PC-3 (cell line): ENCODE results near the gene HBB. TPM values are rescaled to one million over a fixed set of nuclear protein-coding genes. Genes with fewer than 3 reads are reported as not detected.
"Not testable (repeated sequence)": the region's sequence is repeated elsewhere in the genome, so short reads cannot be mapped to it uniquely, and the experiment has no call there.

ENCODE experiments used
- ATAC-seq: fragments of 200-7000 bp; cut with Tn5 transposase; 2 replicates; pipeline ENCODE4 v1.9.1; 2020; ENCODE audit warnings: mild to moderate bottlenecking, moderate library complexity
- BruUV-seq: library from RNA; stranded (reverse); fragments of 400-500 nt; replicated peaks from 2 replicates; lab custom pipeline; 2021; lab: Mats Ljungman, UMichigan
- CTCF ChIA-PET: fragments of 300-600 bp; sonication (Branson Sonifier 250); formaldehyde crosslinking; loops from one replicate; lab custom pipeline; 2022; ENCODE audit warnings: antibody characterized with exemption; lab: Charles Lee
- POLR2A ChIA-PET: fragments of 300-600 bp; sonication (Branson Sonifier 250); formaldehyde crosslinking; loops from one replicate; lab custom pipeline; 2022; ENCODE audit warnings: antibody characterized with exemption; ENCODE audit not compliant: unreplicated experiment; lab: Charles Lee
- DNase-seq: peaks from one replicate; pipeline ENCODE4 v3.0.0-alpha.2; 2015
- H2AFZ ChIP-seq: fragments of 300-600 bp; sonication (generic); 2 replicates; pipeline ENCODE4 v1.6.0; 2016; ENCODE audit warnings: antibody characterized with exemption, low read length
- H3F3A ChIP-seq: fragments of 300-600 bp; sonication (generic); one replicate; pipeline ENCODE4 v1.6.0; 2017; ENCODE audit warnings: antibody characterized with exemption, low read length, control low read depth, mild to moderate bottlenecking; ENCODE audit not compliant: unreplicated experiment
- H3K27ac ChIP-seq: fragments of 300-600 bp; sonication (generic); 2 replicates; pipeline ENCODE4 v1.5.1; 2016; ENCODE audit warnings: mild to moderate bottlenecking, low read length
- H3K27me3 ChIP-seq: fragments of 300-600 bp; sonication (generic); 2 replicates; pipeline ENCODE4 v1.6.1; 2016; ENCODE audit warnings: low read length, mixed read lengths
- H3K36me3 ChIP-seq: fragments of 300-600 bp; sonication (generic); 2 replicates; pipeline ENCODE4 v1.6.1; 2016; ENCODE audit warnings: low read depth, mixed run types, low read length, mixed read lengths
- H3K4me1 ChIP-seq: fragments of 300-600 bp; sonication (generic); 2 replicates; pipeline ENCODE4 v1.5.1; 2016; ENCODE audit warnings: low read length; ENCODE audit not compliant: insufficient read depth
- H3K4me2 ChIP-seq: fragments of 300-600 bp; sonication (generic); 2 replicates; pipeline ENCODE4 v1.6.0; 2016; ENCODE audit warnings: low read length
- H3K4me3 ChIP-seq: fragments of 300-600 bp; sonication (generic); 2 replicates; pipeline ENCODE4 v1.5.1; 2016; ENCODE audit warnings: mild to moderate bottlenecking, low read length, mixed read lengths
- H3K79me2 ChIP-seq: fragments of 300-600 bp; sonication (generic); 2 replicates; pipeline ENCODE4 v1.6.1; 2017; ENCODE audit warnings: low read length, mixed read lengths
- H3K9ac ChIP-seq: fragments of 300-600 bp; sonication (generic); 2 replicates; pipeline ENCODE4 v1.6.0; 2016; ENCODE audit warnings: mild to moderate bottlenecking, low read length
- H3K9me2 ChIP-seq: fragments of 300-600 bp; sonication (generic); replicated peaks from 2 replicates; pipeline ENCODE4 v1.6.1; 2016; ENCODE audit warnings: mixed run types, low read length, mixed read lengths
- H3K9me3 ChIP-seq: fragments of 300-600 bp; sonication (generic); 2 replicates; pipeline ENCODE4 v1.6.1; 2016; ENCODE audit warnings: low read length, mixed read lengths
- H4K20me1 ChIP-seq: fragments of 300-600 bp; sonication (generic); 2 replicates; pipeline ENCODE4 v1.6.1; 2016; ENCODE audit warnings: low read length, mixed read lengths
- CTCF ChIP-seq: fragments of 300-600 bp; sonication (generic); conservative IDR thresholded peaks from 2 replicates; pipeline ENCODE4 v1.5.1; 2017; ENCODE audit warnings: antibody characterized with exemption, low read depth, mild to moderate bottlenecking, low read length
- EZH2 ChIP-seq: fragments of 300-600 bp; sonication (generic); IDR thresholded peaks from one replicate; pipeline ENCODE4 v1.6.1; 2017; ENCODE audit warnings: antibody characterized with exemption, mild to moderate bottlenecking, low read length; ENCODE audit not compliant: unreplicated experiment
- EZH2phosphoT487 ChIP-seq: fragments of 300-600 bp; sonication (generic); IDR thresholded peaks from 2 replicates; pipeline ENCODE4 v1.6.1; 2018; ENCODE audit warnings: mild to moderate bottlenecking, antibody characterized with exemption, low read length, borderline replicate concordance
- intact Hi-C: fragments of 100-400 bp; cut with micrococcal nuclease; formaldehyde crosslinking; loops from 2 replicates; pipeline ENCODE4 v1.9.0; 2023
- total RNA-seq: library from RNA; depleted of rRNA; stranded (reverse); fragments of >200 nt; gene quantifications from 2 replicates; pipeline ENCODE4 v1.2.3, GENCODE V29; 2014

The HBB gene
- total RNA-seq, 1 experiment from 2014 or later = not detected

- ChIA-PET CTCF (no interaction called here), POLR2A (no interaction called here)
- Histone ChIP-seq H3F3A (no peaks in the 10 kb centered on the region), H3K9me2 (no peaks in the 10 kb centered on the region), H3K4me3 (no peak overlapping the region), H3K4me2 (no peak overlapping the region), H4K20me1 (no peaks in the 10 kb centered on the region), H3K27ac (no peak overlapping the region), H3K36me3 (no peaks in the 10 kb centered on the region), H3K9me3 (no peaks in the 10 kb centered on the region), H3K4me1 (no peaks in the 10 kb centered on the region), H3K79me2 (no peaks in the 10 kb centered on the region), H2AFZ (no peak overlapping the region), H3K9ac (no peak overlapping the region), H3K27me3 (no peaks in the 10 kb centered on the region)
- no TSS peak for BruUV-seq
- DNase-seq (no peak), ATAC-seq (no peak)
- TF ChIP-seq EZH2 (no peak), EZH2phosphoT487 (no peak), CTCF (no peak)
- intact Hi-C loops = no loop called here
Observed at GRCh38 chr11:5257296-5257695, 30.4 kb upstream of the HBB start.

GRCh38 chr11:5254646-5255413 is 28.0 kb upstream of the HBB start, which contains the start of gene HBG2:
HBG2 (minus strand) TSS chr11:5254781; CDS start chr11:5254728, 53 bp downstream.
- ATAC-seq, POLR2A ChIA-PET, H3K4me3 ChIP-seq, CTCF ChIA-PET, H3K9ac ChIP-seq, H3K9me3 ChIP-seq, H3K4me2 ChIP-seq, H3K27ac ChIP-seq, H3K27me3 ChIP-seq, H3K4me1 ChIP-seq, H3F3A ChIP-seq, DNase-seq, H3K79me2 ChIP-seq, intact Hi-C loops, H4K20me1 ChIP-seq, H3K36me3 ChIP-seq, H2AFZ ChIP-seq, BruUV-seq, H3K9me2 ChIP-seq: not testable (repeated sequence)

- H3K9me2 ChIP-seq, H2AFZ ChIP-seq, H3K9me3 ChIP-seq, ATAC-seq, H3K9ac ChIP-seq, H3K4me1 ChIP-seq, H3K36me3 ChIP-seq, CTCF ChIA-PET, H3F3A ChIP-seq, DNase-seq, POLR2A ChIA-PET, H3K27ac ChIP-seq, H3K79me2 ChIP-seq, H4K20me1 ChIP-seq, BruUV-seq, intact Hi-C loops, H3K27me3 ChIP-seq, H3K4me3 ChIP-seq, H3K4me2 ChIP-seq: not testable (repeated sequence)
Observed at GRCh38 chr11:5254023-5254422, 27.2 kb upstream of the HBB start.

GRCh38 chr11:5253440-5253839 is 26.6 kb upstream of the HBB start:
- H3K4me1 ChIP-seq, H3K9ac ChIP-seq, H3K9me3 ChIP-seq, H3K9me2 ChIP-seq, H3K27ac ChIP-seq, H3K4me3 ChIP-seq, CTCF ChIA-PET, H4K20me1 ChIP-seq, H3F3A ChIP-seq, H3K36me3 ChIP-seq, intact Hi-C loops, H3K79me2 ChIP-seq, BruUV-seq, ATAC-seq, POLR2A ChIA-PET, DNase-seq, H3K27me3 ChIP-seq, H3K4me2 ChIP-seq, H2AFZ ChIP-seq: not testable (repeated sequence)
